NCI-H2029 treated with DMSO at 0.1 percent for 48 hours (cell line): ENCODE measurements around the gene RBSN.

Source experiments
- DNase-seq: peaks from one replicate; lab custom pipeline; 2025; lab: John Stamatoyannopoulos, UW

RBSN gene

DNA sequence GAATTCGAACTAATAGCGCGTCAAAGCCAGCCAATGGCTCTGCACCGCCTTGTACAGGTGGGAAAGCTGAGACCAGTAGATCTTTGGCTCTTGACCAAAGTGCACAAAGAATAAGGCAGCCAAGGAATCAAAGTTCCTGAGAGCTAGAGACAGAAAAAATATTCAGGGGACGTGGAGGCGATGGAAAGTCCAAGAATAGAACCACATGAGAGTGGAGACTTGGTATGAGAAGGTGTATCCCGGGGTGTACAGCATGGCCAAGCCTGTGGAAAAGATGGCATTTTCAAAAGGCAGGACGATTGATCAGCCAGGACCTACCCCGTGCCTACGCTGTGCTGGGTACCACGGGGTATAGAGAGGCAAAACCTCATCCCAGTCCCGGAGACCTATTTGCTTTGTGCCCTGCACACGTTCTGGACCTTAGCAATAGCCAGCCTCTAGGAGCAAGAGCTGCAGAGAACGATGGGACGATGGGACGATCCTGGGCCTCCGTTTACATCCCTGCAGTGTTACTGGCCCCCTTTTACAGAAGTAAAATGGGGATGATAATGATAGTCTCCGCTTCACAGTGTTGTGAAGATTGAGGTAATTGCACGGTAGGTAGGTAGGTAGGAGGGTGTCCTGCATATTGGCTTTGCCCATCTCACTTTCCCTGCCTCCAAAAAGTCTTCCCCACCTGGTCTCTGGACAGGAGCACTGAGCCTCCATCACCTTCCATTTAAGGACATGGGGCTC, 583 bp upstream of the RBSN start:
- DNase-seq, result no peak

DNA sequence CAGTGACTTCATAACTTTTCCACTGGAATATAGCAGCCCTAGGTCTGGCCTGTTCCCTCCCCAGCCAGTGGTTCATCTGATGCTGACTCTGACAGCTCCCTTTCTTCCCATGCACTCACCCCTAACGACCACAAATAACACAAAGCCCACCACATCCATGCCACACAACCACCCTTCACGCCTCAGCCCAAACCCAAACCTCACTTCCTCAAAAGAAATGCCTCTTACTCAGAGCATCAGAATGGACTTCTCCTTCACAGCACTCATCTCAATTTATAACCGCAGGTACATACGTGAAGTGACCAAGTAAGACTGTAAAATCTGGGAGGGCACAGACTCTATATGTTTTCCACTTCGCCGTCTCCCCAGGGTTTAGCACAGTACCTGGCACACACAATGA, 1.1 kb downstream of the RBSN start:
- no peak for DNase-seq

DNA sequence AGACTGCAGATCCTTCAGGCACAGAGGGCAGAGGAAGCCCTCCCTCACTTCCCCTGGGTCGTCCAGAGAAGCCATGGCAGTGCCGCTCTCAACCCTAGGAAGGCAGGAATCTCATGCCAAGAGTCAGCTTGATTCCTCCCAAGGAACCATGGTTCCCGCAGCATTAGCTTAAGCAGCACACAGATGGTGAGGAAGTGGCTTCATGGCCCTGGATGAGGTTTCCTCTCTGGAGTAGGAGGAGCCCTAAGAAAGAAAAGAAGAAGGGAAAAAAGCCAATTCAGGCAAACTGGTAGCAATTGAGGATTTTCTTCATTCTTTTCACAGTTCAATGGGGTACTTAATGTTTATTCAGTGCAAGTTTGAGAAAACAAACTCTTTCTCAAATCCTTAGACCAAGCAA, 2.9 kb downstream of the RBSN start:
- no peak for DNase-seq

DNA sequence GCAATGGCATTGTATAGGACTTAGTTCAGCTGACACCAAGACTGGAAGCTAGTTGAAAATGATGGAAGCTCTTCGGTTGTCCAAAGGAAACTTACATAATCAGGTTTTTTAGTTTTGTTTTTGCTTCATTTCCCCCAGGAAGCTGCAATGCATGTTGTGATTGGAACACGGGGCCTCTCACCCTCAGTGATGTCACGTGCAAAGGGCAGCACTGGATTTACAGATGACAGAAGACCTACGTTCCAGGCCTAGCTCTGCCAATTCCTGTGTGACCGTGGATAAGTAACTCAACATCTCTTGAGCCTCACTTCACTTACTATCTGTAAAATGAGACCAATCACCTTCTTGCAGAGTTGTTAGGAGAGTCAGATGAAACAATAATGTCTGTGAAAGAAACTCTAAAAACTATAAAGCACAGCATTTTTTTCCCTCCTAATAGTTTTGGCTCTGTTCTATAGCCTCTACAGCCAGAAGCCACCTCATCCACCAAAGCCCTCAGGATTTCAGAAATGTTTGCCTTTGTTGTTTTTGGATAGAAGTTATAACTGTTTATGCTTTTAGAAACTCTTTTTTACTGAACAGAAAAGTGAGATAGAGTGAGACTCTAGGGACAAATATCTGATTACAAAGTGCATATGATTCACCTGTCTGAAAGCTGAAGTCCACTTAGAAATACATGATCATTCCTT, 4.6 kb downstream of the RBSN start:
- DNase-seq, result no peak

DNA sequence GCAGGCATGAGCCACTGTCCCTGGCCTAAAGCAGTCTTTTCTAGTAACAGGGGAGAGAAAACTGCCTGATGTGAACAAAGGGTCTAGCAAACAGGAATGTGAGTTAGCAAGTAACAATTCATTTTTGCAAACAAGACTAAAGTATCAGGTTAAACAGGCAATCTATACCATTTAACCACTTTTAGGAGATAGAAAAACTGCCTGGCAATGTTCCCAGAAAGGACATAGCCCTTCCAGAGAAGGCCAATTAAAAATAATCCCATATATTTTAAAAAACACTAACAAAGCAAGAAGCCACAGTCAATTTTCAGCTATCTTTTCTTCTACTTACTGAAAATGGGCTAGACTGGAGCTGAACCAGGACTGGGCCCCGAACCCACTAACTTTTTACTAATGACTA, 6.3 kb downstream of the RBSN start:
- no peak for DNase-seq

DNA sequence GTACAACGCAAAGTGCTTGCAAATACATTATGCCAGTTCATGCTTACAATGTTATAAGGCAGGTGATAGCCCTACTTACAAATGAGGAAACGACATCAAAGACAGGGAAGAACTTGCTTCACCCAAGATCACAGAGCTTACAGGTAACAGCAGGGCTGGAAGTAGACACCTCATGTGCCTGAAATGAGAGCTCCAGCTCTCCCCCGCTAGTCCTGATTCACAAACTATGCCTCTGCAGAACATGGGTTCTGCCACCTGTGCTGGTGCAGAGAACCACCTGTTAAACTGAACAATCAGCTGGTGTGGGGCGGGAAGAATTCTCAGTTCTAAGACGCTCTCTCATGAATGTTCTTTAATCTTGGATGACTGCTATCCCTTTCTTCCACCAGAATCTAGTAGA, 7.4 kb downstream of the RBSN start:
- DNase-seq, result no peak

DNA sequence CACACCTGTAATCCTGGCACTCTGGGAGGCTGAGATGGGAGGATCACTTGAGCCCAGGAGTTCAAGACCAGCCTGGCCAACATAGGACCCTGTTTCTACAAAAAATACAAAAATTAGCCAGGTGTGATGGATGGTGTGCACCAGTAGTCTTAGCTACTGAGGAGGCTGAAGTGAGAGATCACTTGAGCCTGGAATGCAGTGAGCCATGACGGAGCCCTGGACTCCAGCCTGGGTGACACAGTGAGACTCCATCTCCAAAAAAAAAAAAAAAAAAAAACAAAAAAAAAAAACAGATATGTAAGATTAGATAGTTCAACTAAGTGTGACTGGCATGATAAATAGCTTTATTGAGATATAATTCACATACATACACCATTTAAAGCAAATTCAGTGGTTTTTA, 9.7 kb downstream of the RBSN start:
- DNase-seq, result no peak

DNA sequence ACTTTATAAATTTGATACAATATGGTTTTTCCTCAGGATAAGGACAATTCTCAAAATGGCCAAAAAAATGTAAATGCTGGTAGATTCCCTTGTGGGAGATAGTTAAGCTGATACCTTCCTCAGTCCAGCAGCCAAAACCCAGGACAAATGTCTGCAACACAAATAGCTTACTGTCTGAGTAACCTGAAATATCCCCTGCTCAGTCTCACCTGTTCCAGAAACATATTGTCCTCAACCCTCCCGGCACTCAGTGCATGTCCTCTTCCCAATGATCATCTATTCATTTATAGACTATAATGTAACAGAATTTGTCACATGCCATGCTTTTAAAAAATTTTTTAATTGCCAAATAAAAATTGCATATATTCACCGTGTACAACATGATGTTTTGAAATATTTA, 12.2 kb downstream of the RBSN start:
- no peak for DNase-seq

DNA sequence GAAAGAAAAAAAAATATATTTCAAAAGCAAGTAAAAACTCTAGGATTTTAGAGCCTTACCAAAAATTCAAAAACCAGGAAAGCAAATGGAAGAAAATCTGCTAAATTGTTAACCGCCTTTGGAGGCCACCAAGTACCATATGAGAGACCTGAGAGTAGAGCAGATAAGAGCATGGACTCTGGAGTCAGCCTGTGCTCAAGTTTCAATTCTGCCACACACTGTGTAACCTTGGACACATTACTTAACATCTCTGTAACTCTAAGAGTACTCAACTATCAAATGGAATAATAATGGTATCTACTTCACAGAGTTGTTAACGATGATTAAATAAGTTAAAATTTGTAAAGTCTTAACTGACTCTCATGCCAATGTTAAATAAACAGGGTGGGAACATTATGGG, 12.7 kb downstream of the RBSN start:
- no peak for DNase-seq

DNA sequence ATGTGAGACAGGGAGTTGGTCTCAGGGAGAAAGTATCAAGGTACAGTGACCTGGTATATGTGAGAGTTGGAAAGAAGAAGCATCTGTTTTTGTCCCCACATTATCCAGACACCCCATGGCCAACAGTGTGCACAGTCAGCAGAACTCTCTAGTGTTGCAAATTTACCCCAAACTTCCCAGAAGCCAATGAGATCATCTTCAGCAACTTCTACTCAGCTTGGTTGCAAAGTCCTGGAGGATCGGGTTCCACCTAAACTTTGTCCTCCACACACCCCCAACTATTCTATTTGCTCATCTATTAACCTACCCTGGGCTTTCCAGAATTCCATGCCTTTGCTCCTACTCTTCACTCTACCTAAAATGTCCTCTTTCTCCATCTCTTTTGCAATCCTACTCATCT, 15.7 kb downstream of the RBSN start:
- no peak for DNase-seq

DNA sequence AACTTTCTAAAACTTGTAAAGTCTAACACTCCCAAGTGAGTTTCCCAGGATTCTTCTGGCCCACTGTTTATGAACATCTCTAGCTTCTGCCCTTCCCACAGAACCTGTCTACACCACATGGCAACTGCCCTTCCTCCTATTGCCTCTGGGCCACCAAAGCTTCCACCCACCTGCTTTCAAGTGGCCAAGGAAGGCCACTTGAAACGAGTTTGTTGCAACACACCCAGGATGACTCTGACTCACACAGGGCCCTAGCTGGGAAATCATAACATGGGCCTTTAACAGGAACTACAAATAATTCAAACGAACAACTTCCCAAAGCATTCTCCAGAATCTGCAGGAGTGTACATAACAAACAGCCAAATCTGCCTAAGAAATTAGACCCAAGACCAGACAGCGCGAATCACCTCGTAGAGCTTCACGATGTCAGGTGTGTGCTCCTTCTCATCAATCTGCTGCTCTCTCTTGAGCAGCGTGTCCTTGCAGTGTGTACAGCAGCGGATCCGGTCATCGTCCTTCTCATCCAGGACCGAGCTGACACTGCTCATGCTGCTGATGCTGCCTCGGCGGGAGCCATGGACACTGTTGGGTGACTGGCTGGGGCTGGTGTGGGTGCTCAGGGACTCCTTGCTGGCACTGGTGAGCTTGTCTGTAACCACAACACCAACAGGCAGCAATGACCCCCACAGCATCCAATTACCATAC, 16.8 kb downstream of the RBSN start:
- DNase-seq, result no peak

DNA sequence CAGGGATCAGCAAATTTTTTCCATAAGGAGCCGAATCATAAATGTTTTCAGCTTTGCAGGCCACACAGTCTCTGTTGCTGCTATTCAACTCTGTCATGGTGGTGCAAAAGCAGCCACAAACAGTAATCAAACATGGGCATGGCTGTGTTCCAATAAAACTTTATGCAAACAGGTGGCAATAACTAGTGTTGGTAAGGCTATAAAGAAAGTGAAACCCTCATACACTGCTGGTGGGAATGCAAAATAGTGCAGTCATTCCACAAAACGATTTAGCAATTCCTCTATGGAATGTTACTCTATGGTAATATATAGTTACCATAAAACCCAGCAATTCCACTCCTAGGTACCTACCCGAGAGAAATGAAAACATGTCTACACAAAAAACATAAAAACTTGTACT, 19.9 kb downstream of the RBSN start:
- DNase-seq, result no peak

DNA sequence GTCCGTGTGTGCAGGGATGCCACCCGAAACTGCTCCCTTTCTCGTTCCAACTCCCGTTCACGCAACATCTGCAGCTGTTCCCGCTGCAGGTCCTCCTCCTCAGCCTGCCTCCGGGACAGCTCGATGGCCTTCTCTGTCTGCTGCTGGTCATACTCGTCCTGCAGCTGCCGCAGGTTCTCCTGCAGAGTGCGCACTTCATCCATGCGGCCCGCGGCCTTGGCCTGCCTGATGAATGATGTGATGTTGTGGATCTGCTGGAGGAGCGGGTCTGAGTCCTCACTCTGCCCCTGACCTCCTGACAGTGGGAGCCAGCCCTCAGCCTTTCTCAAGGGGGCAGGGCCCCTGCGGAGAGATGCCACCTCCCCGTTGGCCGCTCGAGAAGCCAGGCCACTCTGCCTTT, 24.4 kb downstream of the RBSN start:
- no peak for DNase-seq

DNA sequence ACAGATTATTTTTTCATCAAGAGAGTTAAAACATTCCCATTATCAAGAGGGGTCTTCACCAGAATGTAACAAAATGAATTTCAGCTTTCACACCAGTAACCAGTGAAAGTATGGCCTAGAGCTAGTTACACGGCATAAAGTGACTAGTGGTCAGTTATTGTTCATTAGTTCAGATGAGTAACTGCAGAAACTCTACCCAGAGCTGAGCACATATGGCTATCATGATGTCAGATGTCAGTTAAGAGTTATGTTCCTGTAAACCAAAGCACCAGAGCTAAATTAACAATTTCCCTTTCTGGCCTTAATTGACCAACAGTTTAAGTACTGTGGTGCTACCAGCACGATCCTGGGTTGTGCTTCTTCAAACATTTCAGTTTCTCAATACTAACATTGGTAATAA, 27.2 kb downstream of the RBSN start:
- DNase-seq, result no peak

DNA sequence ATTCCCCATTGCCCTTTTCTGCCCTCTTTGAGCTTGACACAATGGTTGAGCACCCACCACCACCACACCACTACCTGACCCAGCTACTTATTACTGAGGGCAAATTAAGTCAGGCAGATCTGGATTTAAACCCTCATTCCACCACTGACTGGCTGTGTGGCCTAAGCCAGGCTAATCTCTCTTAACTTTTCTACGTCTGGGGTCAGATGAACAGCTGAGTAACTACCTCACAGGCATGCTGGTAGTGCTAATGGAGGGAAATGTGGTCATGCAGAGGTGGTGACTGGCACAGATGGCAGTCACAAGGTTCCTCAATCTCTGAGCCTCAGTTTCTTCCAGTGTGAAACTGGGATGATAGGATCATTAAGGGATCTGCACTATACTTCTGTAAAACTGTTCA, 29.5 kb downstream of the RBSN start:
- no peak for DNase-seq

DNA sequence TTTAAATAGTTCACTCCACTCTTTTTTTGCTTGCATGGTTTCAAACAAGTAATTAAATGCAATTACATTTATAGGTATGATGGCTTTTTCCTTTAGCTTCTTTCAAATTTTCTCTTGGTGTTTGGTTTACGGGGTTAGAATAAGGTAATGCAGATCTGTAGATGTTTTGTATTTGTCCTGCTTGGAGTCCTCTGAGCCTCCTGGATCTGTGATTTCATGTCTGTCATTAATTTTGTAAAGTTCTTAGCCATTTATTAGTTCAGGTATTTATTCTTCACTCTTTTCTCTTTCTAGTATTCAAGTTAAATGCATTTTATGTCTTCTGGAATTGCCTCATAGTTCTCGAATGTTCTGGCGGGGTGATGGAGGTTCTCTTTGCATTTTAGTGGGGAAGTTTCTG, 32.5 kb downstream of the RBSN start:
- no peak for DNase-seq

DNA sequence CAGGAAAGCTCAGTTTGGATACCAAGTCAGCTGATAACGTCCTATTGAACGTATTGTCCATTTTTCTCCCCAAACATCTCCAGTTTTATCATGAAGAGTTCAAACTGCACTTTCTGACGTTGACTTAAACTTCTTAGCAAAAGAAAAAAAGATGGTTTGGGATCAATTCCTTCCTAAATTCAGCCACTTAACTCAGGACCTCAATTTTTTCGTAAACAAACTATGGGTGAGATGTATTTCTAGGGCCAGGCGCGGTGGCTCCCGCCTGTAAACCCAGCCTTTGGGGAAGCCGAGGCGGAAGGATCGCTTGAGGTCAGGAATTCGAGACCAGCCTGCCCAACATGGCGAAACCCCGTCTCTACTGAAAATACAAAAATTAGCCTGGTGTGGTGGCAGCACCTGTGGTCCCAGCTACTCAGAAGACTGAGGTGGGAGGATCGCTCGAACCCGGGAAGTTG, 33.4 kb downstream of the RBSN start:
- DNase-seq, result no peak

DNA sequence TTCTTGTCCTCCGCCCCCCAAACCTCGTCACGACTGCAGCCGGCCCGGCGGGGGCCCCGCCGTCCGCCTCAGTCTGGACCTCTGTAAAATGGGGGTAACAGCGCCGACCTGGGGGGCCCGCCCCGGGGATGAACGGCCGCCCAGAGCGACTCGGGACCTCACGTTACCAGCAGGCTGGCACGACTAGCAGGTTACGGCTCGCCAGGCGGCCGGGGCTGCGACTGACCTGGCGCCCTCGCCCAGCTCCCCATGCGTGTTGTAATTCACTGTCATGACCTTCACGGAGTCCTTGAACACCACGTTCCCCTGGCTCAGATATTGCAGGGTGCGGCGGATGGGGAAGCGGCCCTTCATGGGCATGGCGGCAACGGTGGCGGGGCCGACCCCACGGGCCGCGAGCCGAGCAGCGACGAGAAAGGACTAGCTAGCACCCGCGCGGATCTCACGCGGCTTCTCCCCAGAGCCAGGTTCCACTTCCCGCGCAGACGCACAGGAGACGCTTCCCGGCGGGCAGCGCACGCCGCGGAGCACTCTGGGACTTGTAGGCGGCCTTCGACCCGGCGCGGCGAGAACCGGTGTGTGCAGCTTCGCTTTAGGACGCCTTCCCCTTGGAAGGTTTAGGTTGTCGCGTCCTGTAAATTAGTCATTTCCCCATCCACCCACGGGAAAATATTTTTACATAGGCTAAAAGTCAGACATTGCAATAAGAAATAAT, 34.0 kb downstream of the RBSN start, which contains the start of gene MRPS25:
TSS of gene MRPS25 (minus strand) at position 481 of the 715 bp plus-strand sequence. CDS start at position 360, 121 bp downstream.
- DNase-seq, result peak; percentile 78

DNA sequence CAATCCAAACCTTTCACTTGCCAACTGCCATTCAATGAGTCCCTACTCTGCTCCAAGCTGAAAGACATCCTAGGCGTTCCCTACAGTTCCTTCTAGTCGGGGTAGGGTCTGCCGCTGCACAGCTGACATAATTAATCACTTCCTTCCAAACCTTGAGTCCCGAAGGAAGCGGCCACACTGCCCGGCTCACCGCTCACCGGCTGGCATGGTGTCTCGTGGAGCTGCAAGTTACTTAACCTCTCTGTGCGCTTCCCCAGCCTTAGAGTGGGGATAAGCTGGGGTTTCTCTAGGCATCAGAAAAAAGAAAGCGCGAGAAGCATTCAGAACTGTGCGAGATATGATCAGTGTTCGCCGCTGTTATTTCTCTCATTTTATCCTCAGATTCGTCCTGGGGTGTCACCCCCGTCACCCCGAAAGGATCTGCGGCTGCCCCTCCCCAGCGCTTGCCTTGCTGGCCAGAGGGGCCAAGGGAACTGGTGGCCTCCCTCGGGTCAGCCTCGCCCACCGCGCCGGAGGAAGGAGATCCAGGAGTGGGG, 34.6 kb downstream of the RBSN start:
- DNase-seq, result no peak

DNA sequence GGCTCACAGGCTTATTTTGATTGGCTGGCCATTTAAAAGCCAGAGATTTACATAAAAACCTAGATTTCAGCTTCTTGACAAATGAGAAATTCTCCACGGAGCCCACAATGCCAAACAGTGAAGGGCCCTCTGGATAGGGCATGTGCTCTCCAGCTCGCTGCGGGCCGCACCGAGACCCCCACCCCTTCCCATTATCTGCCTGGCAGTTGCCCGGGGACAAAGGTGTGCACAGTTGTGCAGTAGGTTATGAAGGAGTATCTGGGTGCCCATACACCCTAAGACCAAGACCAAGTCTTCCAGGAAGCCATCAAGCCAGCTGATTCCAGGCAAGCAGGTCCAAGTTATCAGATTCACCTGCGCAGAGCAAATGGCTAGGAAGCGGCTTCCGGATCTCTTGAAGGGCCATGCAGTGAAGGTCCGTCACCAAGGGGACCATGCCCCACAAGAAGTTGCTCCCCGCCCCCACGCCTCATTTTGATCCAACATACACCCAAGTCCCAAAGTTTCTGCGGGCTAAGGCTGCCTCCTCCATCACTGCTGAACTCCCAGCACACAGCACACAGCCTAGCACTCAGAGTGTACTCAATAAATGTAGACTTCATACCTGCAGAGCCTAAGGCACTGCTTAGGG, 35.2 kb downstream of the RBSN start:
- no peak for DNase-seq

DNA sequence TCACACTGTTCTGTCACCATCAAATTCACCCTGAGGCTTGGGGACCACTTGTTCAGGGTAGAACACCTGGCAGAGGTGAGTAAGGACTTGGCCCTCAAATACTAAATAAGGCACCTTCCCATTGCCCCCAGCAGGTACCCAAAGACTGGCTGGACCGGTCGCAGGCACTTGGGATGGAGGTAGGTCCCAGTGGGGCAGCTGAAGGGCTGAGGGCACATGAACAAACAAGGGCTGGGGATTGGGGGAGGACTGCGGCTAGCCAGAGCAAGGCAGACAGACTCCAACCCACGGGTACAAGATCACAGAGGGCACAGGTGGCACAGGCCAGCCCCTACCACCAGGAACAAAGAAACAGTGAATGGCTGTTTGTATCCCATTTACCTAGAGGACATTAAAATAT, 35.7 kb downstream of the RBSN start:
- DNase-seq, result no peak

DNA sequence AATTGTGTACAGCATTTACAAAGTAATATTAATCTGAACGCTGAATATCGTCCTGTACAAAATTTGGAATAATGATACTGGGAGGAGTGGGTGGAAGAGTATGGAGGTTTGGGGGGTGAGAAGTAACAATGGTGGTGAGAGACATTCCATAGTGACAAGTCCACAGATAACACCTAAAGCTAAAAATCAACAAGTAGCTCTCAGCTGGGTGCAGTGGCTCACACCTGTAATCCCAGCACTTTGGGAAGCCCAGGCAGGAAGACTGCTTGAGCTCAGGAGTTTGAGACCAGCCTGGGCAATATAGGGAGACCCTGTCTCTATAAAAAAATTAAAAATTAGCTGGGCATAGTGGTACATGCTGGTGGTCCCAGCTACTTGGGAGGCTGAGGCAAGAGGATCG, 38.9 kb downstream of the RBSN start:
- no peak for DNase-seq
